ENCODE data around the gene ARL8A.

DNA sequence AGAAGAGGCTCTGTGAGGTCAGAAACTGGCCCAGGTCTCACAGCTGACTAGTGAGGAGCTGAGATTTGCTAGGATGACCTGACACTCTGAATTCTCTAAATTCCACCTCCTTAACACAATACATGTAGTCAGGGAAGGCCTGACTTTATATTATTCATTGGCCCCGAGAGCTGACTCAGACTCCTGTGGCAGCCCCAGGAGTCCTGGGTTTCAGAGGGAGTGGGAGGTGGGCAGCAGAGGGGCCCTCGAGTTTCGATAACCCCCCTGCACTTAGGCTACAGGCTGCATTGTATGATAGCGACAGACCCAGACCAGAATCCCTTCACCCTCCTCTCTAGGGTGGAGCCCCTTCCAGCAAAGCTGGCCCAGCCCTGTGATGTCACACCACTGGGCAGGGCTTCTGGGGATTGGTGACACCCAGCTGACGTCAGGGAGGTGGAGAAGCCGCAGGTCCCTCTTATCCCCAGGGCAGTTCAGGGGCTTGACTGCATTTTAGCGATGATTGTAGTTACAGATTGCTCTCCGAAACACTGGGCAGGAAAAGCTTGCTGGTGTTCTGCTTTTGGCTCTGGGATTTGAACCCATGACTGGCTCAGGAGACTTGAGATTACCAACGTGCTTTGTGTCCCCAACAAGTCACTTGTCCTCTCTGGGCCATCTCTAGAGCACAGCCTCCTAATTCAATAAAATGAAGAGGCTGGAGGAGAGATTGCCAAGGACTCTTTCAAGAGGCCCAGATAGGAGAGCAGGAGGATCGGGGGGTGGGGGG is 38.8 kb downstream of the ARL8A start:
- TF ChIP-seq, protein P1, sequence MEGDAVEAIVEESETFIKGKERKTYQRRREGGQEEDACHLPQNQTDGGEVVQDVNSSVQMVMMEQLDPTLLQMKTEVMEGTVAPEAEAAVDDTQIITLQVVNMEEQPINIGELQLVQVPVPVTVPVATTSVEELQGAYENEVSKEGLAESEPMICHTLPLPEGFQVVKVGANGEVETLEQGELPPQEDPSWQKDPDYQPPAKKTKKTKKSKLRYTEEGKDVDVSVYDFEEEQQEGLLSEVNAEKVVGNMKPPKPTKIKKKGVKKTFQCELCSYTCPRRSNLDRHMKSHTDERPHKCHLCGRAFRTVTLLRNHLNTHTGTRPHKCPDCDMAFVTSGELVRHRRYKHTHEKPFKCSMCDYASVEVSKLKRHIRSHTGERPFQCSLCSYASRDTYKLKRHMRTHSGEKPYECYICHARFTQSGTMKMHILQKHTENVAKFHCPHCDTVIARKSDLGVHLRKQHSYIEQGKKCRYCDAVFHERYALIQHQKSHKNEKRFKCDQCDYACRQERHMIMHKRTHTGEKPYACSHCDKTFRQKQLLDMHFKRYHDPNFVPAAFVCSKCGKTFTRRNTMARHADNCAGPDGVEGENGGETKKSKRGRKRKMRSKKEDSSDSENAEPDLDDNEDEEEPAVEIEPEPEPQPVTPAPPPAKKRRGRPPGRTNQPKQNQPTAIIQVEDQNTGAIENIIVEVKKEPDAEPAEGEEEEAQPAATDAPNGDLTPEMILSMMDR (IDR thresholded peaks at IDR 0.05; ENCODE audit: low read length), result no peak
- TF ChIP-seq EZH2 (optimal IDR thresholded peaks at IDR 0.05; ENCODE audit: low read depth, low read length), result no peak
- TF ChIP-seq EZH2phosphoT487 (IDR thresholded peaks at IDR 0.05; ENCODE audit: low read length), result no peak
